K562 (cell line): Measurements from ENCODE around the gene LYRM1. TPM values are rescaled to one million over a fixed set of nuclear protein-coding genes. Genes with fewer than 3 reads are reported as not detected.

ENCODE experiments used
- ATF1 ChIP-seq, 2 experiments: fragments of 450-650 bp in 1 of 2; IDR thresholded peaks; 2 replicates each; pipeline ENCODE4 v1.6.1; 2016; ENCODE audit warnings: missing compliant biosample characterization in 1 of 2, missing genetic modification characterization in 1 of 2
- BHLHE40 ChIP-seq: IDR thresholded peaks from 2 replicates; pipeline ENCODE4 v1.6.1; 2011; ENCODE audit warnings: low read length, improper control_type of control experiment
- CREB3L1 ChIP-seq: fragments of 450-650 bp; IDR thresholded peaks from 2 replicates; pipeline ENCODE4 v1.6.1; 2014; ENCODE audit warnings: low read depth, mild to moderate bottlenecking, moderate library complexity, borderline replicate concordance
- GATAD2A ChIP-seq: fragments of 450-650 bp; IDR thresholded peaks from 2 replicates; pipeline ENCODE4 v1.6.1; 2017
- KLF6 ChIP-seq: fragments of 250-450 bp; sonication (Bioruptor Pico); IDR thresholded peaks from 2 replicates; pipeline ENCODE4 v1.4.0; 2020; ENCODE audit warnings: mild to moderate bottlenecking, moderate library complexity, borderline replicate concordance
- MEF2D ChIP-seq: conservative IDR thresholded peaks from 2 replicates; pipeline ENCODE4 v1.6.1; 2016; ENCODE audit warnings: low read depth, missing genetic modification characterization, missing compliant biosample characterization
- POU5F1 ChIP-seq: fragments of 150-350 bp; IDR thresholded peaks from 2 replicates; pipeline ENCODE4 v1.6.1; 2014; ENCODE audit warnings: borderline replicate concordance, low read length, low read depth, mild to moderate bottlenecking; ENCODE audit not compliant: partially characterized antibody
- THAP7 ChIP-seq: fragments of 250-450 bp; sonication (Bioruptor Pico); IDR thresholded peaks from 2 replicates; pipeline ENCODE4 v1.5.0; 2021
- ZC3H8 ChIP-seq: fragments of 450-650 bp; IDR thresholded peaks from 2 replicates; pipeline ENCODE4 v1.6.1; 2017
- ZFP30 ChIP-seq: fragments of 250-450 bp; sonication (Bioruptor Pico); IDR thresholded peaks from 2 replicates; pipeline ENCODE4 v1.8.0; 2022; ENCODE audit warnings: moderate library complexity, mild to moderate bottlenecking, inconsistent platforms, borderline replicate concordance
- ZKSCAN8 ChIP-seq: fragments of 200-800 bp; sonication (Bioruptor generic); IDR thresholded peaks from 2 replicates; pipeline ENCODE4 v1.6.1; 2016; ENCODE audit warnings: missing genetic modification characterization, missing compliant biosample characterization
- ZNF143 ChIP-seq: sonication (generic); formaldehyde crosslinking; IDR thresholded peaks from 2 replicates; pipeline ENCODE4 v1.9.0; 2022; ENCODE audit warnings: mild to moderate bottlenecking, missing genetic modification reagents
- ZNF511 ChIP-seq: sonication (generic); formaldehyde crosslinking; IDR thresholded peaks from 2 replicates; pipeline ENCODE4 v1.8.0; 2022; ENCODE audit warnings: mild to moderate bottlenecking, missing genetic modification reagents
- ZNF655 ChIP-seq: fragments of 250-450 bp; sonication (Bioruptor Pico); IDR thresholded peaks from 2 replicates; pipeline ENCODE4 v1.5.0; 2021
- polyA plus RNA-seq, 8 experiments: library from polyadenylated mRNA; depleted of rRNA in 4 of 8; stranded (reverse) in 5 of 8; unstranded in 3 of 8; fragments of >200 nt; fragmentation: Nextera tagmentation in 2 of 8; fragmentation: Illumina TruSeq in 1 of 8; extraction: Ambion mirVana in 2 of 8; extraction: Trizol in 1 of 8; gene quantifications; 2 replicates each; pipeline versions ENCODE4 v1.2.1 to v1.2.3, GENCODE V29; 2011 to 2014; ENCODE audit warnings: inconsistent platforms in 1 of 8, missing spikeins in 1 of 8
- total RNA-seq, 7 experiments: library from RNA; depleted of rRNA in 6 of 7; stranded (reverse); fragments of >200 nt in 6 of 7; fragmentation: Illumina TruSeq in 2 of 7; extraction: Trizol in 2 of 7; gene quantifications; 2 replicates each; pipeline versions ENCODE4 v1.2.1 to v1.2.3, GENCODE V29; 2011 to 2021; ENCODE audit warnings: low replicate concordance in 1 of 7
- TF ChIP-seq, protein P1 (sequence below): fragments of 450-650 bp; IDR thresholded peaks from 2 replicates; pipeline ENCODE4 v1.7.0; 2016; ENCODE audit warnings: borderline replicate concordance
- TF ChIP-seq, protein P2 (sequence below): fragments of 200-400 bp; formaldehyde crosslinking; IDR thresholded peaks from 2 replicates; pipeline ENCODE4 v1.6.1; 2017; ENCODE audit warnings: mild to moderate bottlenecking, low read depth, low read length, moderate library complexity
- TF ChIP-seq, protein P3 (sequence below): fragments of 450-650 bp; formaldehyde crosslinking; IDR thresholded peaks from 2 replicates; pipeline ENCODE4 v1.4.0; 2020; ENCODE audit warnings: mild to moderate bottlenecking, moderate library complexity

Gene LYRM1
- total and polyA plus RNA-seq, 9 of the 15 experiments (the other 6 are each of a cell fraction or from before 2014, with no cell fraction given): 17.5 to 44.1 (median 32.7) TPM

DNA sequence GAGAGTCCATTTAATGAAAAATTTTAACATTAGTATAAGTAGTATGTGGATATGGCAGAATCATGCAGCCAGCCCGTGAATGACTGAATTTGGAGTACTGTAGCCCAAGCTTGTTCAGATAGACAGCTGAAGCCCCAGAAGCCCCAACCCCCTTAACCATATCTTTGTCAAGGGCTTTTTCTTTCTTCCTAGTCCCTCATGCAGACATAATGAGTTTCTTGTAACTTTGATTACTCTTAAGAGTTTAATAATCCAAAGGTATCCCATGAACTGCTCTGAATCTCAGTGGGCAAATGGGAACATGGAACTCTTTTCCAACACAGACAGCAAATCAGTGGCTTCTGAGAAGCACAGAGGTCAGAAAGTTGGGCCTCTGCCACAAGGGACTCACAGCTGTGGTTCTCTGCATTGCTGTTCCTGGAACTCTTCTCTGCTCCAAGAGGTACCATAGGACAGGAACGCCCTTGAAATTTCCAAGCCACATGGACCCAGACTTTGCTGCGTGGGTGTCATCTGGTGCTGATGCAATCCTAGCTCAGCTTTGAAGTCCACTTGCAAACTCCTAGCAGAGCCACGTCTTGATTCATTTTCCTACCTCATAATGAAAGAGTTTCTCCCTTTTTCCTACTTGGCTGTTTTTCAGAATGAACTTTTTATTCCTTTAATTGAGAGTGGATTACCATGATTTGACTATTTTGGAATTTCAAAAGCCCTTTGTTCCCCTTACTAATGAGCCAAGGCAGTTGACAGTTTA, 18.1 kb downstream of the LYRM1 start (continued):
- TF ChIP-seq THAP7 (CRISPR knock-in tag): no peak
- TF ChIP-seq CREB3L1: peak; percentile 68; the same call in 1 of the 2 replicates
- TF ChIP-seq ATF1 (CRISPR knock-in tag; IDR thresholded peaks at IDR 0.05): no peak
- peak; percentile 54 for TF ChIP-seq ATF1 (tag; IDR thresholded peaks at IDR 0.05)
- TF ChIP-seq, protein P1, sequence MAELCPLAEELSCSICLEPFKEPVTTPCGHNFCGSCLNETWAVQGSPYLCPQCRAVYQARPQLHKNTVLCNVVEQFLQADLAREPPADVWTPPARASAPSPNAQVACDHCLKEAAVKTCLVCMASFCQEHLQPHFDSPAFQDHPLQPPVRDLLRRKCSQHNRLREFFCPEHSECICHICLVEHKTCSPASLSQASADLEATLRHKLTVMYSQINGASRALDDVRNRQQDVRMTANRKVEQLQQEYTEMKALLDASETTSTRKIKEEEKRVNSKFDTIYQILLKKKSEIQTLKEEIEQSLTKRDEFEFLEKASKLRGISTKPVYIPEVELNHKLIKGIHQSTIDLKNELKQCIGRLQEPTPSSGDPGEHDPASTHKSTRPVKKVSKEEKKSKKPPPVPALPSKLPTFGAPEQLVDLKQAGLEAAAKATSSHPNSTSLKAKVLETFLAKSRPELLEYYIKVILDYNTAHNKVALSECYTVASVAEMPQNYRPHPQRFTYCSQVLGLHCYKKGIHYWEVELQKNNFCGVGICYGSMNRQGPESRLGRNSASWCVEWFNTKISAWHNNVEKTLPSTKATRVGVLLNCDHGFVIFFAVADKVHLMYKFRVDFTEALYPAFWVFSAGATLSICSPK: no peak
- 0 out of 2 replicates have a peak, but pooled peaks have one; percentile 19 for TF ChIP-seq MEF2D (tag)
- no peak; the same call in 1 of the 2 replicates for TF ChIP-seq KLF6 (CRISPR knock-in tag)
- TF ChIP-seq ZC3H8: no peak
- no peak for TF ChIP-seq ZNF143
- no peak for TF ChIP-seq ZNF511 (CRISPR knock-in tag)
- TF ChIP-seq POU5F1: no peak
- TF ChIP-seq ZNF655 (CRISPR knock-in tag): no peak
- TF ChIP-seq BHLHE40: no peak
- TF ChIP-seq, protein P2, sequence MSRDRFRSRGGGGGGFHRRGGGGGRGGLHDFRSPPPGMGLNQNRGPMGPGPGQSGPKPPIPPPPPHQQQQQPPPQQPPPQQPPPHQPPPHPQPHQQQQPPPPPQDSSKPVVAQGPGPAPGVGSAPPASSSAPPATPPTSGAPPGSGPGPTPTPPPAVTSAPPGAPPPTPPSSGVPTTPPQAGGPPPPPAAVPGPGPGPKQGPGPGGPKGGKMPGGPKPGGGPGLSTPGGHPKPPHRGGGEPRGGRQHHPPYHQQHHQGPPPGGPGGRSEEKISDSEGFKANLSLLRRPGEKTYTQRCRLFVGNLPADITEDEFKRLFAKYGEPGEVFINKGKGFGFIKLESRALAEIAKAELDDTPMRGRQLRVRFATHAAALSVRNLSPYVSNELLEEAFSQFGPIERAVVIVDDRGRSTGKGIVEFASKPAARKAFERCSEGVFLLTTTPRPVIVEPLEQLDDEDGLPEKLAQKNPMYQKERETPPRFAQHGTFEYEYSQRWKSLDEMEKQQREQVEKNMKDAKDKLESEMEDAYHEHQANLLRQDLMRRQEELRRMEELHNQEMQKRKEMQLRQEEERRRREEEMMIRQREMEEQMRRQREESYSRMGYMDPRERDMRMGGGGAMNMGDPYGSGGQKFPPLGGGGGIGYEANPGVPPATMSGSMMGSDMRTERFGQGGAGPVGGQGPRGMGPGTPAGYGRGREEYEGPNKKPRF: no peak
- TF ChIP-seq ZKSCAN8 (CRISPR knock-in tag): no peak
- no peak for TF ChIP-seq GATAD2A
- no peak for TF ChIP-seq ZFP30 (CRISPR knock-in tag)
- TF ChIP-seq, protein P3, sequence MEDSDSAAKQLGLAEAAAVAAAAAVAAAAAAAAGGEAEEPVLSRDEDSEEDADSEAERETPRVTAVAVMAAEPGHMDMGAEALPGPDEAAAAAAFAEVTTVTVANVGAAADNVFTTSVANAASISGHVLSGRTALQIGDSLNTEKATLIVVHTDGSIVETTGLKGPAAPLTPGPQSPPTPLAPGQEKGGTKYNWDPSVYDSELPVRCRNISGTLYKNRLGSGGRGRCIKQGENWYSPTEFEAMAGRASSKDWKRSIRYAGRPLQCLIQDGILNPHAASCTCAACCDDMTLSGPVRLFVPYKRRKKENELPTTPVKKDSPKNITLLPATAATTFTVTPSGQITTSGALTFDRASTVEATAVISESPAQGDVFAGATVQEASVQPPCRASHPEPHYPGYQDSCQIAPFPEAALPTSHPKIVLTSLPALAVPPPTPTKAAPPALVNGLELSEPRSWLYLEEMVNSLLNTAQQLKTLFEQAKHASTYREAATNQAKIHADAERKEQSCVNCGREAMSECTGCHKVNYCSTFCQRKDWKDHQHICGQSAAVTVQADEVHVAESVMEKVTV (CRISPR knock-in tag): no peak
